Measurements from ENCODE around the gene PLBD2.

PLBD2 gene

GRCh38 chr12:113437729-113438100 is 79.3 kb downstream of the PLBD2 start:
- POLR2A ChIA-PET (ENCODE audit: low non-redundant PET), result no interaction called here
- no peak for DNase-seq (ENCODE audit: low spot score)
- no peak overlapping the region for H3K27ac ChIP-seq
- no peak for TF ChIP-seq CTCF (conservative IDR thresholded peaks at IDR 0.05; ENCODE audit: low read depth)
- CTCF ChIA-PET, result no interaction called here

- TF ChIP-seq CTCF (conservative IDR thresholded peaks at IDR 0.05; ENCODE audit: low read depth), result no peak
- POLR2A ChIA-PET (ENCODE audit: low non-redundant PET), result no interaction called here
- no peak for DNase-seq (ENCODE audit: low spot score)
- CTCF ChIA-PET, result no interaction called here
- no peak overlapping the region for H3K27ac ChIP-seq
Measured at GRCh38 chr12:113438523-113439300, 80.3 kb downstream of the PLBD2 start.

DNA sequence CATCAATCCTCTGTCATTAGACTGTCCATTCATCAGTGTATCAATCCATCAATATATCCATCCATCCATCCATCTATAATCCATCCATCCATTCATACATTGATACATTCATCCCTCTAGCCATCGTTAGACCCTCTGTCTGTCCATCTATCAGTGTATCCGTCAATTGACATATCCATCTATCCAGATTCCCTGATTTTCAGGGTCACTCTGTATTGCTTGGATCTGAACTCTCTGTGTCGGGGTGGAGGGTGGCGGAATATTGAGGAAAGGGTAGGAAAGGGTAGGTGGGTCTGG is 80.9 kb downstream of the PLBD2 start:
- POLR2A ChIA-PET (ENCODE audit: low non-redundant PET), result no interaction called here
- no peak overlapping the region for H3K27ac ChIP-seq
- no peak for DNase-seq (ENCODE audit: low spot score)
- TF ChIP-seq CTCF (conservative IDR thresholded peaks at IDR 0.05; ENCODE audit: low read depth), result no peak
- CTCF ChIA-PET, result no interaction called here

GRCh38 chr12:113439606-113440030 is 81.2 kb downstream of the PLBD2 start:
- POLR2A ChIA-PET (ENCODE audit: low non-redundant PET), result interaction anchor here (0.5 kb wide), 1 partner anchor 534 kb away, joined by 3 read pairs; no protein-coding TSS in a partner anchor
- peak; percentile 41 for DNase-seq (ENCODE audit: low spot score)
- CTCF ChIA-PET, result no interaction called here

GRCh38 chr12:113440336-113440735 is 81.9 kb downstream of the PLBD2 start:
- no peak for DNase-seq (ENCODE audit: low spot score)
- H3K27ac ChIP-seq, result no peak overlapping the region
- POLR2A ChIA-PET (ENCODE audit: low non-redundant PET), result interaction anchor here (0.5 kb wide), 1 partner anchor 534 kb away, joined by 3 read pairs; no protein-coding TSS in a partner anchor
- CTCF ChIA-PET, result interaction anchor here (0.8 kb wide), 1 partner anchor 83 kb away, joined by 4 read pairs; no protein-coding TSS in a partner anchor
- TF ChIP-seq CTCF (conservative IDR thresholded peaks at IDR 0.05; ENCODE audit: low read depth), result no peak

More at GRCh38 chr12:113439606-113440030, 81.2 kb downstream of the PLBD2 start:
- TF ChIP-seq CTCF (conservative IDR thresholded peaks at IDR 0.05; ENCODE audit: low read depth), result peak; percentile 55
- no peak overlapping the region for H3K27ac ChIP-seq
